ENCODE results near the gene AGBL1.

The AGBL1 gene

GRCh38 chr15:86247249-86247955 lies 167.7 kb downstream of the AGBL1 start:
- DNase-seq, result no peak

GRCh38 chr15:86255247-86255646 lies 175.6 kb downstream of the AGBL1 start:
- DNase-seq, result no peak

- DNase-seq, result no peak
These were observed 177.0 kb downstream of the AGBL1 start for GRCh38 chr15:86256628-86257027.

GRCh38 chr15:86259589-86259988 lies 179.9 kb downstream of the AGBL1 start:
- no peak for DNase-seq

GRCh38 chr15:86263230-86263629 lies 183.6 kb downstream of the AGBL1 start:
- DNase-seq, result no peak

GRCh38 chr15:86266896-86267484 lies 187.3 kb downstream of the AGBL1 start:
- no peak for DNase-seq

GRCh38 chr15:86267892-86268291 lies 188.2 kb downstream of the AGBL1 start:
- DNase-seq, result no peak

- no peak for DNase-seq
These were observed 188.9 kb downstream of the AGBL1 start for GRCh38 chr15:86268558-86268957.

GRCh38 chr15:86273309-86273708 lies 193.6 kb downstream of the AGBL1 start:
- no peak for DNase-seq

- DNase-seq, result no peak
These were observed 195.7 kb downstream of the AGBL1 start for GRCh38 chr15:86275361-86275760.

- DNase-seq, result no peak
These were observed 198.9 kb downstream of the AGBL1 start for GRCh38 chr15:86278586-86278985.

GRCh38 chr15:86284635-86285034 lies 205.0 kb downstream of the AGBL1 start:
- no peak for DNase-seq

GRCh38 chr15:86295511-86295910 lies 215.8 kb downstream of the AGBL1 start:
- no peak for DNase-seq

- DNase-seq, result no peak
These were observed 217.1 kb downstream of the AGBL1 start for GRCh38 chr15:86296769-86297168.

- no peak for DNase-seq
These were observed 220.9 kb downstream of the AGBL1 start for GRCh38 chr15:86300390-86301125.

GRCh38 chr15:86311568-86312280 lies 232.1 kb downstream of the AGBL1 start:
- DNase-seq, result no peak

GRCh38 chr15:86312486-86312885 lies 232.8 kb downstream of the AGBL1 start:
- DNase-seq, result no peak

GRCh38 chr15:86316216-86316615 lies 236.5 kb downstream of the AGBL1 start:
- DNase-seq, result no peak

GRCh38 chr15:86316726-86317383 lies 237.2 kb downstream of the AGBL1 start:
- DNase-seq, result no peak

GRCh38 chr15:86317384-86317740 lies 237.7 kb downstream of the AGBL1 start:
- no peak for DNase-seq

- DNase-seq, result no peak
These were observed 243.0 kb downstream of the AGBL1 start for GRCh38 chr15:86322629-86323028.

- no peak for DNase-seq
These were observed 247.7 kb downstream of the AGBL1 start for GRCh38 chr15:86327230-86327865.

GRCh38 chr15:86328658-86329057 lies 249.0 kb downstream of the AGBL1 start:
- no peak for DNase-seq

Measured in activated CD4-positive, alpha-beta T cell treated with anti-CD3 and anti-CD28 coated beads, Interleukin-10, Interleukin-2, amounts not matched to agents 100 ng/mL and 50 ng/mL, durations not matched to agents 16 hours and 8 hours (primary cell).